Heart left ventricle (tissue), 13 donors: ENCODE data around the gene PRDM16.

Source experiments
- CTCF ChIP-seq, 12 donors: fragments of 200-600 bp; sonication (generic) in 4 of 12; IDR thresholded peaks; one replicate each; pipeline versions ENCODE4 v1.5.0 to v1.8.0; 2018 to 2022; ENCODE audit warnings: antibody characterized with exemption in 12 of 12, mild to moderate bottlenecking in 5 of 12
- POLR2A ChIP-seq, 2 donors: fragments of 450-650 bp; IDR thresholded peaks; one replicate each; pipeline ENCODE4 v1.6.1; 2017; ENCODE audit warnings: antibody characterized with exemption in 2 of 2, mild to moderate bottlenecking in 2 of 2, moderate library complexity in 2 of 2
- donor health status: ischemic (EF 13 %, LVEDD 7.1; RV severe dilation, severe dysfunction).
- donor health status: DM: no; HTN: yes; CAD: no.
- donor health status: DM: no; HTN: no; CAD: no.
- donor health status: ischemic (EF 25% LVEDD 6.9; RV normal size, moderate dysfunction).
- donor health status: ischemic (EF 25% LVEDD 5.7; RV mildly dilated, moderate dysfunction).
- donor health status: ischemic (EF 35%, LVEDD 5.7; RV mildly dilated, moderate dysfunction).
- donor health status: nonischemic (EF 11% LVEDD 7.7; RV severe dilation, severe dysfunction).
- donor health status: DM: yes; HTN: yes; CAD: no.
- donor health status: PGD.
- donor health status: ischemic (EF 29% LVEDD 5.4; RV normal size, mild dysfunction).
- donor health status: nonischemic (EF 23%, LVEDD 6.1; RV moderate dilation, normal function).

- TF ChIP-seq CTCF (IDR thresholded peaks at IDR 0.05) (no peak), POLR2A (IDR thresholded peaks at IDR 0.05) (no peak)
Observed at GRCh38 chr1:3240524-3241235, 171.7 kb downstream of the PRDM16 start.
